DND-41 (cell line): ENCODE measurements around the gene MSI2.

Experiments used
- CTCF ChIP-seq: IDR thresholded peaks from 2 replicates; pipeline ENCODE4 v1.5.1; 2012; ENCODE audit warnings: borderline replicate concordance, low read length, moderate library complexity, mild to moderate bottlenecking; ENCODE audit not compliant: poor library complexity, severe bottlenecking; ENCODE audit errors: extremely low read depth
- EZH2 ChIP-seq: IDR thresholded peaks from 3 replicates; pipeline ENCODE4 v1.6.1; 2012; ENCODE audit warnings: borderline replicate concordance, low read depth, mild to moderate bottlenecking, moderate library complexity, low read length, inconsistent platforms; ENCODE audit not compliant: severe bottlenecking

- no peak for TF ChIP-seq EZH2
- TF ChIP-seq CTCF: no peak
These were observed 289.5 kb downstream of the MSI2 start for GRCh38 chr17:57545731-57546342.
